Caco-2 (cell line): Measurements from ENCODE around the gene KAT7. TPM values are rescaled to one million over a fixed set of nuclear protein-coding genes. Genes with fewer than 3 reads are reported as not detected.
A peak's percentile ranks its signal among the peaks of the same experiment; 100 is the strongest.

ENCODE experiments used
- BruUV-seq: library from RNA; stranded (reverse); fragments of 400-500 nt; replicated peaks from 2 replicates; lab custom pipeline; 2021; lab: Mats Ljungman, UMichigan
- CTCF ChIA-PET: fragments of 300-600 bp; sonication (Branson Sonifier 250); formaldehyde crosslinking; loops from one replicate; lab custom pipeline; 2022; ENCODE audit warnings: antibody characterized with exemption; lab: Charles Lee
- POLR2A ChIA-PET: fragments of 300-600 bp; sonication (Branson Sonifier 250); formaldehyde crosslinking; loops from one replicate; lab custom pipeline; 2022; ENCODE audit warnings: antibody characterized with exemption; lab: Charles Lee
- DNase-seq, 2 experiments: peaks; one replicate each; pipeline versions ENCODE4 v3.0.0 to v3.0.0-alpha.2; 2020 to 2022
- H3K27me3 ChIP-seq: replicated peaks from 2 replicates; pipeline ENCODE4 v1.6.0; 2011; ENCODE audit warnings: low read length; ENCODE audit not compliant: control insufficient read depth, insufficient read depth
- H3K36me3 ChIP-seq: 2 replicates; pipeline ENCODE4 v1.5.1; 2011; ENCODE audit warnings: low read length; ENCODE audit not compliant: control insufficient read depth, insufficient read depth
- H3K4me1 ChIP-seq: fragments of 250-450 bp; sonication (Bioruptor Pico); 2 replicates; pipeline ENCODE4 v1.5.1; 2020; ENCODE audit warnings: mild to moderate bottlenecking
- H3K4me3 ChIP-seq: 2 replicates; pipeline ENCODE4 v1.5.1; 2011; ENCODE audit warnings: low read depth, mild to moderate bottlenecking, control low read depth, low read length
- H3K9me3 ChIP-seq: fragments of 250-450 bp; sonication (Bioruptor Pico); 2 replicates; pipeline ENCODE4 v1.5.1; 2020; ENCODE audit warnings: mild to moderate bottlenecking, moderate library complexity
- H3K27ac Mint-ChIP-seq: one replicate; pipeline ENCODE4 v1.8.0; 2022; ENCODE audit warnings: mixed read lengths; ENCODE audit not compliant: unreplicated experiment
- H3K27me3 Mint-ChIP-seq: one replicate; pipeline ENCODE4 v1.8.0; 2022; ENCODE audit warnings: mixed read lengths; ENCODE audit not compliant: insufficient read depth, unreplicated experiment
- H3K36me3 Mint-ChIP-seq: one replicate; pipeline ENCODE4 v1.8.0; 2022; ENCODE audit warnings: mild to moderate bottlenecking, mixed read lengths; ENCODE audit not compliant: insufficient read depth, unreplicated experiment
- H3K4me1 Mint-ChIP-seq: one replicate; pipeline ENCODE4 v1.8.0; 2022; ENCODE audit warnings: low read depth, mixed read lengths; ENCODE audit not compliant: unreplicated experiment
- H3K4me3 Mint-ChIP-seq: one replicate; pipeline ENCODE4 v1.8.0; 2022; ENCODE audit warnings: mild to moderate bottlenecking, moderate library complexity, mixed read lengths; ENCODE audit not compliant: unreplicated experiment
- H3K9me3 Mint-ChIP-seq: one replicate; pipeline ENCODE4 v1.8.0; 2022; ENCODE audit warnings: mixed read lengths; ENCODE audit not compliant: unreplicated experiment
- CTCF ChIP-seq, 2 experiments: fragments of 200-600 bp in 1 of 2; IDR thresholded peaks; 1 replicate in 1 of 2; 2 replicates in 1 of 2; pipeline versions ENCODE4 v1.5.1 to v1.8.0; 2011 to 2022; ENCODE audit warnings: antibody characterized with exemption in 1 of 2, control low read depth in 1 of 2, inconsistent platforms in 1 of 2, low read depth in 1 of 2, low read length in 1 of 2, mild to moderate bottlenecking in 1 of 2, moderate library complexity in 1 of 2; ENCODE audit not compliant: insufficient read depth in 1 of 2, severe bottlenecking in 1 of 2, unreplicated experiment in 1 of 2
- intact Hi-C: fragments of 100-400 bp; cut with micrococcal nuclease; formaldehyde crosslinking; loops from one replicate; pipeline ENCODE4 v1.10.0; 2022; ENCODE audit not compliant: unreplicated experiment
- total RNA-seq: library from RNA; stranded (reverse); gene quantifications from 2 replicates; pipeline ENCODE4 v1.2.3, GENCODE V29; 2022

Gene KAT7
- total RNA-seq, 1 experiment from 2014 or later: 137 TPM

GRCh38 chr17:49866882-49867413 is 78.5 kb downstream of the KAT7 start:
- no peak for TF ChIP-seq CTCF (IDR thresholded peaks at IDR 0.05; ENCODE audit: insufficient read depth in 1 of 2, low read depth in 1 of 2, low read length in 1 of 2, severe bottlenecking in 1 of 2, unreplicated experiment in 1 of 2)
- CTCF ChIA-PET: interaction anchor here (0.5 to 1.7 kb wide), 5 partner anchors 9 to 294 kb away, joined by 3 to 13 read pairs (median 5); no protein-coding TSS in a partner anchor

DNA sequence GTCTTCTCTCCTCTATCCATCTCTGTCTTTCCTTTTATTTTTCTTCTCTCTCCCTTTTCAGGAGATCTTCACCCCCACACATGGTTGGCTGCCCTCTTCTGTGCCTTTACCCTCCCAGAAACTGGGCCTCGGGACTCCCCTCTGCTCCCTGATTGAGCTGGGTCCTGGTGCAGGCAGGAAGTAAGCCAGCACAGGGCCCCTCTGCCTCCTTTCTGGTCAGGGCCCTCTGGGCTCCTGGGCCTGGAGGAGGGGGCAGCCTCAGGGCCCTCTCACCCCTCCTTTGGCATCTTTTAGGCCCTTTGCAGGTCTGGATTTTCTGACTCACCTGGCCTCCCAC is 80.5 kb downstream of the KAT7 start:
- intact Hi-C loops: no loop called here
- no peaks in the 10 kb centered on the region for H3K9me3 Mint-ChIP-seq
- Histone ChIP-seq H3K9me3 (no peaks in the 10 kb centered on the region), H3K27me3 (no peaks in the 10 kb centered on the region), H3K4me3 (no peak overlapping the region), H3K4me1 (peaks cover 29% of the 10 kb centered on the region), H3K36me3 (no peaks in the 10 kb centered on the region)
- peaks cover 21% of the 10 kb centered on the region for H3K4me1 Mint-ChIP-seq
- POLR2A ChIA-PET: interaction anchor here (0.7 kb wide), 1 partner anchor 223 kb away, joined by 6 read pairs; no protein-coding TSS in a partner anchor
- no TSS peak for BruUV-seq
- H3K36me3 Mint-ChIP-seq: no peaks in the 10 kb centered on the region
- H3K27ac Mint-ChIP-seq: no peak overlapping the region
- CTCF ChIA-PET: interaction anchor here (1.2 kb wide), 1 partner anchor 127 kb away, joined by 3 read pairs; no protein-coding TSS in a partner anchor
- DNase-seq: no peak
- TF ChIP-seq CTCF (IDR thresholded peaks at IDR 0.05; ENCODE audit: insufficient read depth in 1 of 2, low read depth in 1 of 2, low read length in 1 of 2, severe bottlenecking in 1 of 2, unreplicated experiment in 1 of 2): no peak
- no peak overlapping the region for H3K4me3 Mint-ChIP-seq
- H3K27me3 Mint-ChIP-seq: no peaks in the 10 kb centered on the region

More at GRCh38 chr17:49866882-49867413, 78.5 kb downstream of the KAT7 start:
- intact Hi-C loops: no loop called here
- no TSS peak for BruUV-seq
- Mint-ChIP-seq H3K9me3 (no peaks in the 10 kb centered on the region), H3K27me3 (no peaks in the 10 kb centered on the region), H3K36me3 (no peaks in the 10 kb centered on the region), H3K27ac (no peak overlapping the region), H3K4me3 (no peak overlapping the region), H3K4me1 (peaks cover 21% of the 10 kb centered on the region)
- H3K9me3 ChIP-seq: no peaks in the 10 kb centered on the region
- no peak for DNase-seq
- H3K27me3 ChIP-seq: no peaks in the 10 kb centered on the region
- H3K4me3 ChIP-seq: no peak overlapping the region
- peaks cover 19% of the 10 kb centered on the region for H3K4me1 ChIP-seq
- POLR2A ChIA-PET: interaction anchor here (1.5 kb wide), 1 partner anchor 10 kb away, joined by 6 read pairs; no protein-coding TSS in a partner anchor
- H3K36me3 ChIP-seq: no peaks in the 10 kb centered on the region

- H3K36me3 ChIP-seq: no peaks in the 10 kb centered on the region
- no peaks in the 10 kb centered on the region for H3K27me3 ChIP-seq
- H3K9me3 Mint-ChIP-seq: no peaks in the 10 kb centered on the region
- no peaks in the 10 kb centered on the region for H3K27me3 Mint-ChIP-seq
- no peak for DNase-seq
- no TSS peak for BruUV-seq
- H3K4me3 ChIP-seq: no peak overlapping the region
- no peak for TF ChIP-seq CTCF (IDR thresholded peaks at IDR 0.05; ENCODE audit: insufficient read depth in 1 of 2, low read depth in 1 of 2, low read length in 1 of 2, severe bottlenecking in 1 of 2, unreplicated experiment in 1 of 2)
- ChIA-PET CTCF (interaction anchor here (0.8 to 1.2 kb wide), 3 partner anchors 9 to 278 kb away, joined by 3 to 4 read pairs (median 3); no protein-coding TSS in a partner anchor), POLR2A (no interaction called here)
- H3K9me3 ChIP-seq: no peaks in the 10 kb centered on the region
- H3K27ac Mint-ChIP-seq: peak overlapping the region; percentile 0
- intact Hi-C loops: no loop called here
- H3K36me3 Mint-ChIP-seq: no peaks in the 10 kb centered on the region
- H3K4me1 Mint-ChIP-seq: peaks cover 15% of the 10 kb centered on the region
- peaks cover 28% of the 10 kb centered on the region for H3K4me1 ChIP-seq
- no peak overlapping the region for H3K4me3 Mint-ChIP-seq
These were observed 81.8 kb downstream of the KAT7 start for GRCh38 chr17:49870298-49870697.
